ENCODE data around the gene EHMT1.
A peak's percentile ranks its signal among the peaks of the same experiment; 100 is the strongest.

EHMT1 gene

DNA sequence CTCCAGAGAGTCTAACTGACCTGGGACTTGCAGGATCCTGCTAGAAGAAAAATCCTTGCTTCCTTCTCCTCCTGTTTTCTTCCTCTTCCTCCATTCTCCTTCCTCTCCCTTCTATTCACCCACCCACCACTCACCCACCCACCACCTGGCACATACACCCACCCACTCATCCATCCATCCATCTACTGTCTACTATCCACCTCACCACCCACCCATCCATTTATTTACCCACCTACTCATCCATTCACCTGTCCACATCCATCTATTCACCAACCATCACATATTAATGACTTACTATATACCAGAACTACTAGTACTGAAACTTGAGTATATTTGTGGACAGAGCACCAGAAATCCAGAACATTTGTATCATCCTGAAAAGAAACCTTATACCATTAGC, 49.4 kb downstream of the EHMT1 start:
- Histone ChIP-seq H3K4me1 (ENCODE audit: control insufficient read depth in 1 of 2, insufficient read depth in 2 of 2, low read length in 2 of 2) (peaks cover 3 to 34% of the 10 kb centered on the region in 2 donors), H3K4me3 (ENCODE audit: low read depth in 1 of 2, low read length in 2 of 2) (no peak overlapping the region), H3K36me3 (ENCODE audit: control insufficient read depth in 1 of 2, insufficient read depth in 2 of 2, low read length in 2 of 2) (no peaks in the 10 kb centered on the region), H3K27me3 (ENCODE audit: low read depth, low read length) (no peaks in the 10 kb centered on the region), H3K9me3 (ENCODE audit: control insufficient read depth in 1 of 2, low read length in 2 of 2) (no peaks in the 10 kb centered on the region), H3K27ac (ENCODE audit: low read length) (no peak overlapping the region)

DNA sequence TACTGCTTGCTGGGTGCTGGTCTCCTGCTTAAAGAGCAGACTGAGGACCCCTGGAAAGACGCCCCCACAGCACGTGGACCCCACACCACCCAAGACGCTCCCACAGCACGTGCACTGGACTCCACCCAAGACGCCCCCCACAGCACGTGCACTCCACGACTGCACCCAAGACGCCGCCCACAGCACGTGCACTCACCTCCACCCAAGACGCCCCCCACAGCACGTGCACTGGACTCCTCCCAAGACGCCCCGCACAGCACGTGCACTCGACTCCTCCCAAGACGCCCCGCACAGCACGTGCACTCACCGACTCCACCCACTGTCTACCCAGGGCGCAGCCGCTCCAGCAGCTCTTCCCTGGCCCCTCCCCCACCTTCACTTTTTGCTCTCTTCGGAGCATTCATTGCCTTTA, 50.5 kb downstream of the EHMT1 start:
- peaks cover 7 to 45% of the 10 kb centered on the region in 2 donors for H3K4me1 ChIP-seq (ENCODE audit: control insufficient read depth in 1 of 2, insufficient read depth in 2 of 2, low read length in 2 of 2)

GRCh38 chr9:137670391-137671195, 51.8 kb downstream of the EHMT1 start:
- Histone ChIP-seq H3K9me3 (ENCODE audit: control insufficient read depth in 1 of 2, low read length in 2 of 2) (no peaks in the 10 kb centered on the region), H3K36me3 (ENCODE audit: control insufficient read depth in 1 of 2, insufficient read depth in 2 of 2, low read length in 2 of 2) (no peaks in the 10 kb centered on the region), H3K27me3 (ENCODE audit: low read depth, low read length) (no peaks in the 10 kb centered on the region), H3K4me1 (ENCODE audit: control insufficient read depth in 1 of 2, insufficient read depth in 2 of 2, low read length in 2 of 2) (peaks cover 8 to 40% of the 10 kb centered on the region in 2 donors), H3K27ac (ENCODE audit: low read length) (no peak overlapping the region), H3K4me3 (ENCODE audit: low read depth in 1 of 2, low read length in 2 of 2) (no peak overlapping the region)

More for the DNA sequence above, 50.5 kb downstream of the EHMT1 start:
- Histone ChIP-seq H3K4me3 (ENCODE audit: low read depth in 1 of 2, low read length in 2 of 2) (no peak overlapping the region), H3K36me3 (ENCODE audit: control insufficient read depth in 1 of 2, insufficient read depth in 2 of 2, low read length in 2 of 2) (no peaks in the 10 kb centered on the region), H3K9me3 (ENCODE audit: control insufficient read depth in 1 of 2, low read length in 2 of 2) (no peaks in the 10 kb centered on the region), H3K27ac (ENCODE audit: low read length) (no peak overlapping the region), H3K27me3 (ENCODE audit: low read depth, low read length) (no peaks in the 10 kb centered on the region)

GRCh38 chr9:137671196-137671538, 52.4 kb downstream of the EHMT1 start:
- no peaks in the 10 kb centered on the region for H3K36me3 ChIP-seq (ENCODE audit: control insufficient read depth in 1 of 2, insufficient read depth in 2 of 2, low read length in 2 of 2)
- no peaks in the 10 kb centered on the region for H3K9me3 ChIP-seq (ENCODE audit: control insufficient read depth in 1 of 2, low read length in 2 of 2)
- H3K27ac ChIP-seq (ENCODE audit: low read length): no peak overlapping the region
- no peak overlapping the region for H3K4me3 ChIP-seq (ENCODE audit: low read depth in 1 of 2, low read length in 2 of 2)
- no peaks in the 10 kb centered on the region for H3K27me3 ChIP-seq (ENCODE audit: low read depth, low read length)
- peaks cover 8 to 35% of the 10 kb centered on the region in 2 donors for H3K4me1 ChIP-seq (ENCODE audit: control insufficient read depth in 1 of 2, insufficient read depth in 2 of 2, low read length in 2 of 2)

DNA sequence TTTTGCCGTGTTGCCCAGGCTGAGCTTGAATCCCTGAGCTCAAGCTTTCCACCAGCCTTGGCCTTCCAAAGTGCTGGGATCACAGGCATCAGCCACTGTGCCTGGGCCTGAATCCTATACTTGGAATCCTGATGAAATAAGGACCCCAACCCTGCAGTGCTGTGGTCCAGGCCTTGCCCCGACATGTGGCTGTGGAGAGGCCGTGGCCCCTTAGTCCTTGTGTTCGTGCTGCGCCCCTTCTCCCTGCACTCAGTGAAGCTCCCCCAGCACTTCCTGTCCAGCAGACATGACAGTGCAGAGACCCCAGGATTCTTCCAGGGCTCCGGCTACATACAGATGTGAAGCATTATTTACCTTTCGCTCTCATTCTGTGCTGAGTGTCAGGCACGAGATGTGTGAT, 52.9 kb downstream of the EHMT1 start:
- no peak overlapping the region for H3K4me3 ChIP-seq (ENCODE audit: low read depth in 1 of 2, low read length in 2 of 2)
- H3K4me1 ChIP-seq (ENCODE audit: control insufficient read depth in 1 of 2, insufficient read depth in 2 of 2, low read length in 2 of 2): peaks cover 8 to 30% of the 10 kb centered on the region in 2 donors
- no peaks in the 10 kb centered on the region for H3K36me3 ChIP-seq (ENCODE audit: control insufficient read depth in 1 of 2, insufficient read depth in 2 of 2, low read length in 2 of 2)
- no peaks in the 10 kb centered on the region for H3K9me3 ChIP-seq (ENCODE audit: control insufficient read depth in 1 of 2, low read length in 2 of 2)
- H3K27me3 ChIP-seq (ENCODE audit: low read depth, low read length): no peaks in the 10 kb centered on the region
- H3K27ac ChIP-seq (ENCODE audit: low read length): no peak overlapping the region

- Histone ChIP-seq H3K36me3 (ENCODE audit: control insufficient read depth in 1 of 2, insufficient read depth in 2 of 2, low read length in 2 of 2) (no peaks in the 10 kb centered on the region), H3K4me3 (ENCODE audit: low read depth in 1 of 2, low read length in 2 of 2) (no peak overlapping the region), H3K27me3 (ENCODE audit: low read depth, low read length) (no peaks in the 10 kb centered on the region), H3K27ac (ENCODE audit: low read length) (no peak overlapping the region), H3K4me1 (ENCODE audit: control insufficient read depth in 1 of 2, insufficient read depth in 2 of 2, low read length in 2 of 2) (peaks cover 8 to 23% of the 10 kb centered on the region in 2 donors), H3K9me3 (ENCODE audit: control insufficient read depth in 1 of 2, low read length in 2 of 2) (no peaks in the 10 kb centered on the region)
These were observed 54.3 kb downstream of the EHMT1 start for GRCh38 chr9:137672907-137673791.

DNA sequence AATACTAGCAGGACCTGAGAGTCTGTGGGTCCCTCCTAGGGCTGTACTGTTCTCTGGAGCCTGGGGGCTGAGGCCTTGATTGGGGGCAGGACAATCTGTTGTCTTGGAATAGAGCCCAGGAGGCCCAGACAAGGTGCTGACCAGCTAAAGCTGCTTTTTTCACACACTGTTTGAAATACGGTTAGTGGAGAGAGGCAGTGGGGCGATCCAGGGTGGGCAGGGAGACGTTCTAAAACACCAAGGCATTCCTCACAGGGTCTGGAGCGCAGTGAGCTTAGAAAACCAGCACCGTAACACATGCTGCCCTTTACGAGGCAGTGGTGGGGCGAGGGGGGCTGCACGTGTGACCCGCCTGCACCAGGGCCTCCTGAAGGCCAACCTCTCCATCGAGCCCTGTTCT, 55.1 kb downstream of the EHMT1 start:
- H3K9me3 ChIP-seq (ENCODE audit: control insufficient read depth in 1 of 2, low read length in 2 of 2): no peaks in the 10 kb centered on the region
- no peaks in the 10 kb centered on the region for H3K27me3 ChIP-seq (ENCODE audit: low read depth, low read length)
- no peaks in the 10 kb centered on the region for H3K36me3 ChIP-seq (ENCODE audit: control insufficient read depth in 1 of 2, insufficient read depth in 2 of 2, low read length in 2 of 2)
- H3K4me1 ChIP-seq (ENCODE audit: control insufficient read depth in 1 of 2, insufficient read depth in 2 of 2, low read length in 2 of 2): peaks cover 8 to 23% of the 10 kb centered on the region in 2 donors
- H3K4me3 ChIP-seq (ENCODE audit: low read depth in 1 of 2, low read length in 2 of 2): peak overlapping the region in 1 of 2 donors; percentile 11
- no peak overlapping the region for H3K27ac ChIP-seq (ENCODE audit: low read length)

DNA sequence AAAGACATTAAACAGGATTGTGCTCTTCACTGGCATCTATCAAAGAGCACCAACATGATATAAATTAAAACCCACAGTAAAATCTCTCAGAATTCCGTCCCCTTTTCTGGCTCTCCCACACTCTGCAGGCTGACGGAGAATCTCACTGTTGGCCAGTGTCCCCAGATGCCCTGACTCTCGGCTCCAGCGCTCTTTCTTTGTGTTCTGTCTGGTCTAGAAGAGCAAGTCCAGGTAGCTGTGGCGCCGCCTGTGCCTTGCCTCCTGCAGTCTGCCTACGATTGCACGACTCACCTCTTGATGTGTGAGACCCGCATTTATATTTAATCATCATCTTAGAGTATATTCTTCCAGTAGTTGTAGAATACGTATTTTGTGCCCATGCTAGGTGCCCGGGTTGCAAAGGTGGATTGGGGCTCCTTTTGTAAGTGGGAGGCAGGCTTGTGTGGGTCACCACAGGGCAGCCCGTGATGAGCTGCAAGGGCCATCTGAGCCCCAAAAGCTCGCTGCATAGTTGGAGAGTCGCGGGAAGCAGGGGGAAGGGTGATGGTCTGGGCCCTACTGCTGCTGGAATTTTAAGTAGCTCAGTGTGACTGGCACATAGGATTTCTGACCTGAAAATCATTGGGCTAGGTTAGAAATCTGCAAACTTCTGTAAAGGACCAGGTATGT, 55.6 kb downstream of the EHMT1 start:
- Histone ChIP-seq H3K27me3 (ENCODE audit: low read depth, low read length) (no peaks in the 10 kb centered on the region), H3K9me3 (ENCODE audit: control insufficient read depth in 1 of 2, low read length in 2 of 2) (no peaks in the 10 kb centered on the region), H3K4me3 (ENCODE audit: low read depth in 1 of 2, low read length in 2 of 2) (peak overlapping the region in 1 of 2 donors; percentile 11), H3K36me3 (ENCODE audit: control insufficient read depth in 1 of 2, insufficient read depth in 2 of 2, low read length in 2 of 2) (no peaks in the 10 kb centered on the region), H3K4me1 (ENCODE audit: control insufficient read depth in 1 of 2, insufficient read depth in 2 of 2, low read length in 2 of 2) (peaks cover 8 to 23% of the 10 kb centered on the region in 2 donors), H3K27ac (ENCODE audit: low read length) (no peak overlapping the region)

DNA sequence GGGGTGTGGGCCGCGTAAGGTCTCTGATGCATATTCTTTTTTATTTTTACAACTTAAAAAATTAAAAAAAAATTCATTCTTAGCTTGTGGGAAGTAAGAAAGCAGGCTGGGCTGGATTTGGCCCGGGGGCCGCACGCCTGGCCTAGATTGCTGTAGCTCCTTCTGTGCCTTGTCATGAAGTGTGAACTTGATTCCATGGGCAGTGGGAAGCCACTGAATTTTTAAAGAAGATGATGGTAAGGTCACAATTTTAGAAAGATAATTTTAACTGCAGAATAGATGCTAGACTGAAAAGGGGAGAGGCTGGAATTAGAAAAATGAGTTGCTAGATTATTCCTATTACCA, 56.1 kb downstream of the EHMT1 start:
- no peak overlapping the region for H3K4me3 ChIP-seq (ENCODE audit: low read depth in 1 of 2, low read length in 2 of 2)
- H3K36me3 ChIP-seq (ENCODE audit: control insufficient read depth in 1 of 2, insufficient read depth in 2 of 2, low read length in 2 of 2): no peaks in the 10 kb centered on the region
- no peak overlapping the region for H3K27ac ChIP-seq (ENCODE audit: low read length)
- peaks cover 8 to 27% of the 10 kb centered on the region in 2 donors for H3K4me1 ChIP-seq (ENCODE audit: control insufficient read depth in 1 of 2, insufficient read depth in 2 of 2, low read length in 2 of 2)
- no peaks in the 10 kb centered on the region for H3K9me3 ChIP-seq (ENCODE audit: control insufficient read depth in 1 of 2, low read length in 2 of 2)
- no peaks in the 10 kb centered on the region for H3K27me3 ChIP-seq (ENCODE audit: low read depth, low read length)

GRCh38 chr9:137676998-137677397, 58.2 kb downstream of the EHMT1 start:
- H3K36me3 ChIP-seq (ENCODE audit: control insufficient read depth in 1 of 2, insufficient read depth in 2 of 2, low read length in 2 of 2): no peaks in the 10 kb centered on the region
- H3K27me3 ChIP-seq (ENCODE audit: low read depth, low read length): no peaks in the 10 kb centered on the region
- no peak overlapping the region for H3K4me3 ChIP-seq (ENCODE audit: low read depth in 1 of 2, low read length in 2 of 2)
- H3K9me3 ChIP-seq (ENCODE audit: control insufficient read depth in 1 of 2, low read length in 2 of 2): no peaks in the 10 kb centered on the region
- no peak overlapping the region for H3K27ac ChIP-seq (ENCODE audit: low read length)
- peaks cover 8 to 27% of the 10 kb centered on the region in 2 donors for H3K4me1 ChIP-seq (ENCODE audit: control insufficient read depth in 1 of 2, insufficient read depth in 2 of 2, low read length in 2 of 2)

DNA sequence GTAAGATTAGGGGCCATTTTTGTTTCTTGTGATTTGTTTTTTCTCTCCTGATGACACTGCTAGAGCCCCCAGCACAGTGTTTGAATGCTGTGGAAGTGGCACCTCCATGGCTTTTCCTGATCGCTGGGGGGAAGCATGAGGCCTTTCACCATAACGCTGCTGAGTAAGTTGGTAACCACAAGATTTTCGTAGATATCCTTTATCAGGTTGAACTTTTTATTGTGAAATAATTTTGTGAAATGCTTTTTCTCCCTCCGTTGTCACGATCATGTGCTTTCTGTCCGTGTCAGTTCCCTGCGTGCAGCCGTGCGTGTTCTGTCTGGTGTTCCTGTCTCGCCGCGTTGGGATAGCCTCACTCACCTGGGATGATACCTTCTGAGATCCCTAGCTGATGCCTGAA, 59.4 kb downstream of the EHMT1 start:
- no peak overlapping the region for H3K4me3 ChIP-seq (ENCODE audit: low read depth in 1 of 2, low read length in 2 of 2)
- H3K27me3 ChIP-seq (ENCODE audit: low read depth, low read length): no peaks in the 10 kb centered on the region
- no peaks in the 10 kb centered on the region for H3K36me3 ChIP-seq (ENCODE audit: control insufficient read depth in 1 of 2, insufficient read depth in 2 of 2, low read length in 2 of 2)
- no peaks in the 10 kb centered on the region for H3K9me3 ChIP-seq (ENCODE audit: control insufficient read depth in 1 of 2, low read length in 2 of 2)
- no peak overlapping the region for H3K27ac ChIP-seq (ENCODE audit: low read length)
- peaks cover 6 to 24% of the 10 kb centered on the region in 2 donors for H3K4me1 ChIP-seq (ENCODE audit: control insufficient read depth in 1 of 2, insufficient read depth in 2 of 2, low read length in 2 of 2)

All from muscle layer of duodenum (tissue), 2 donors.